Ascending aorta (tissue), 2 donors: ENCODE results near the gene KCNQ1OT1. TPM values are rescaled to one million over a fixed set of nuclear protein-coding genes. Genes with fewer than 3 reads are reported as not detected.

Source experiments
- DNase-seq, 2 donors: peaks; one replicate each; pipeline ENCODE4 v3.0.0-alpha.2; 2019; ENCODE audit warnings: low spot score in 2 of 2
- H3K27ac ChIP-seq, 2 donors: fragments of 200-600 bp; sonication (generic); one replicate each; pipeline ENCODE4 v1.5.1; 2016 to 2017; ENCODE audit warnings: mild to moderate bottlenecking in 1 of 2
- H3K27me3 ChIP-seq: fragments of 200-600 bp; sonication (generic); one replicate; pipeline ENCODE4 v1.5.1; 2017
- H3K36me3 ChIP-seq, 2 donors: fragments of 200-600 bp; sonication (generic); one replicate each; pipeline ENCODE4 v1.5.1; 2016
- H3K4me1 ChIP-seq, 2 donors: fragments of 200-600 bp; sonication (generic); one replicate each; pipeline ENCODE4 v1.5.1; 2016 to 2017; ENCODE audit warnings: mild to moderate bottlenecking in 1 of 2
- H3K4me3 ChIP-seq, 2 donors: fragments of 200-600 bp; sonication (generic); one replicate each; pipeline ENCODE4 v1.5.1; 2016 to 2017; ENCODE audit warnings: mild to moderate bottlenecking in 1 of 2
- H3K9me3 ChIP-seq, 2 donors: fragments of 200-600 bp; sonication (generic); one replicate each; pipeline ENCODE4 v1.5.1; 2016
- intact Hi-C: fragments of 100-400 bp; cut with DNase I; formaldehyde crosslinking; loops from one replicate; pipeline ENCODE4 v1.15.1; 2023
- total RNA-seq: library from RNA; depleted of rRNA; stranded (reverse); fragments of >200 nt; gene quantifications from one replicate; pipeline ENCODE4 v1.1.0, GENCODE V29; 2016
- TF ChIP-seq, protein P1 (sequence below), 3 experiments: fragments of 200-600 bp in 2 of 3; fragments of 450-650 bp in 1 of 3; sonication (generic) in 2 of 3; IDR thresholded peaks; one replicate each; pipeline ENCODE4 v1.5.1; 2016 to 2019; ENCODE audit warnings: antibody characterized with exemption in 3 of 3, mild to moderate bottlenecking in 1 of 3, moderate library complexity in 1 of 3

KCNQ1OT1 gene
- total RNA-seq, 1 donor from 2014 or later, result 1.5 TPM

DNA sequence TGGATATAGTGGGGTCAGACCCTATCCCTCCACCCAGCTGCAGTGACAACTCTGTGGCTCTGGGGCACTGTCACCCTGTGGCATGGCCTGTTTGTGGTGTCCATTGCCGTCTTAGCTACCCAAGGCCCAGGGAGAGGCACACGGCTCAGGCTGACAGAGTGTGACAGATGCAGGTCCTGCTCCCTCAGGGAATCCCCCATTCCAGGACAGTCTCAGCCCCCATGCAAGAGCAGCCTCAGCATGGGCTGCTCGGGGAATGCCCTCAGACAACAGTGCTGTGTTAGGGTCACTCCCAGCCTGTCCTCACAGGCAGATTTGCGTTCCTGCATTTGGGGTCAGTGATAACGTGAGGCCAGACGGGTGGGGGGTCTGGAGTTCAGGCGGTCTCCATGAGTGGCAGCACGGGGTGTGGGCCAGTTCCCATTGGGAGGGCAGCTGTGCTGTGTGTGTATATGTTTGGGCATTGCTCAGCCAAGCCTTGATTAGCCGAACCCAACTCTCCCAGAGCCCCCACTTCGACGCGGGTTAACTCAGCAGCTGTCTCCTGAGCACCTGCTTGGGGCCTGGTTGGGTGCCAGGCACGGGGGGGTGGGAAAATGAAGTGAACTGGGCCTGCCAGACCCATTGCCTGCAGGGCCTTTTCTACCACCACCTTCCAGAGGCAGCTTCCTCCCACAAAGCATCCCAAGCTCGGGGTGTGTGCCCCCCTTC, 5.3 kb upstream of the KCNQ1OT1 start:
- DNase-seq, result no peak
- Histone ChIP-seq H3K4me3 (no peak overlapping the region), H3K27ac (no peak overlapping the region), H3K36me3 (no peaks in the 10 kb centered on the region), H3K27me3 (no peaks in the 10 kb centered on the region), H3K4me1 (peaks cover 0 to 12% of the 10 kb centered on the region in 2 donors), H3K9me3 (no peaks in the 10 kb centered on the region)
- TF ChIP-seq, protein P1, sequence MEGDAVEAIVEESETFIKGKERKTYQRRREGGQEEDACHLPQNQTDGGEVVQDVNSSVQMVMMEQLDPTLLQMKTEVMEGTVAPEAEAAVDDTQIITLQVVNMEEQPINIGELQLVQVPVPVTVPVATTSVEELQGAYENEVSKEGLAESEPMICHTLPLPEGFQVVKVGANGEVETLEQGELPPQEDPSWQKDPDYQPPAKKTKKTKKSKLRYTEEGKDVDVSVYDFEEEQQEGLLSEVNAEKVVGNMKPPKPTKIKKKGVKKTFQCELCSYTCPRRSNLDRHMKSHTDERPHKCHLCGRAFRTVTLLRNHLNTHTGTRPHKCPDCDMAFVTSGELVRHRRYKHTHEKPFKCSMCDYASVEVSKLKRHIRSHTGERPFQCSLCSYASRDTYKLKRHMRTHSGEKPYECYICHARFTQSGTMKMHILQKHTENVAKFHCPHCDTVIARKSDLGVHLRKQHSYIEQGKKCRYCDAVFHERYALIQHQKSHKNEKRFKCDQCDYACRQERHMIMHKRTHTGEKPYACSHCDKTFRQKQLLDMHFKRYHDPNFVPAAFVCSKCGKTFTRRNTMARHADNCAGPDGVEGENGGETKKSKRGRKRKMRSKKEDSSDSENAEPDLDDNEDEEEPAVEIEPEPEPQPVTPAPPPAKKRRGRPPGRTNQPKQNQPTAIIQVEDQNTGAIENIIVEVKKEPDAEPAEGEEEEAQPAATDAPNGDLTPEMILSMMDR (IDR thresholded peaks at IDR 0.05), result no peak
- intact Hi-C loops, result no loop called here

DNA sequence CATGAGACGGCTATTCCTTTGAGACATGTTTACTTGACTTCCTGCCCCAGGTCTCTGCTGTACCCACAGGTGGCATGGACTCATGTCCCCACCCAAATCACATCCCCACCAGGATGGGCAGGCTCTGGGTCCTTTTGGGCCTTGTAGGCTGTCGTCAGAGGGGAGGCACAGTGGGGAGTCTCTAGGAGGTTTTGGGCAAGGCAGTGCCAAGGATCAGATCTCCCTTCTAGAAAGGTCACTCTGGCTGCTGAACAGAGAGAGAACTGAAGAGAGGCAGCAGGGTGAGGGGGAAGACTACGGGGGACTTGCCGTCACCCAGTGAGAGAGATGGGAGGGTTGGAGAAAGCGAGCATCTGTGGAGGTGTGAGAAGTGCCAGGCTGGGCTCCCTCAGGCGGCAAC, 4.6 kb upstream of the KCNQ1OT1 start:
- Histone ChIP-seq H3K36me3 (no peaks in the 10 kb centered on the region), H3K27me3 (no peaks in the 10 kb centered on the region), H3K4me3 (no peak overlapping the region), H3K27ac (no peak overlapping the region), H3K4me1 (peaks cover 0 to 12% of the 10 kb centered on the region in 2 donors), H3K9me3 (no peaks in the 10 kb centered on the region)
- TF ChIP-seq, protein P1 (IDR thresholded peaks at IDR 0.05), result no peak
- intact Hi-C loops, result no loop called here
- no peak for DNase-seq

DNA sequence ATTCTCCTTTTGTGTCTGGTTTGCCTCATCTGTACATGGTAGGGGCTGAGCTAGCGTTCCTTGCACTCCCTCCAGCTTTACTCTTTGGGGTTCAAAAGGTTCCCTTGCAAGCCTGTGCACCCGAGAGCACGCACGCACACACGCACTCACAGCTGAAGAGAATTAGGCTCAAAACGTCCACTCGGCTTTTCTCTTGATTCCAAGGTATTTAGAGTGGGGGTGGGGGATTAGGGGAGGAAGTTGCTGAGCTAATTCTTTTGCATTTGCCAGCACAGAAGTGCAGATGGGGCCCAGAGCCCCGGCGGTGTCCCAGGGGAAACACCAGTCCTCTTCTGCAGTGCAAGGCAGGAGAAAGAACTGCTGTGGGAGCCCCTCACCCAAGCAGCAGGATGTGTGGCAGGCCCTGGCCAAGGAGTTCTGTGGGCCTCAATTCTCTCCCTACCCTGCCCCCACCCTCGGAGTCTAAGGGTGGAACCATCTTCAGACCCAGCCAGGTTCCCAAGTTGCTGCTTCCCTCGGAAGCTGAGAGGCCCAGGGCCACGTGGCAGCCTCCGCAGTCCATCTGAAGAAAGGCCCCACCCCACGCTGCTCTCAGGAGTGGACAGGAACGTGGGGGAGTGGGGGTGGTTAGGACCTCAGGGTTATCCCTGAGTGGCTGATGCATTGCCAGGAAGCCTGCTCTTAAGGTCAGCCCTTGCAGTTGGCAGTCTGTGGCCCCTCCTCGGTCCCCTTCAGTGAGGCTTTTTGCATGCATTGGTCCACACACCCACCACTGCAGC, 3.8 kb upstream of the KCNQ1OT1 start:
- Histone ChIP-seq H3K27ac (no peak overlapping the region), H3K4me1 (peaks cover 0 to 7% of the 10 kb centered on the region in 2 donors), H3K27me3 (no peaks in the 10 kb centered on the region), H3K9me3 (no peaks in the 10 kb centered on the region), H3K36me3 (no peaks in the 10 kb centered on the region), H3K4me3 (no peak overlapping the region)
- TF ChIP-seq, protein P1 (IDR thresholded peaks at IDR 0.05), result no peak
- intact Hi-C loops, result no loop called here
- DNase-seq, result no peak

DNA sequence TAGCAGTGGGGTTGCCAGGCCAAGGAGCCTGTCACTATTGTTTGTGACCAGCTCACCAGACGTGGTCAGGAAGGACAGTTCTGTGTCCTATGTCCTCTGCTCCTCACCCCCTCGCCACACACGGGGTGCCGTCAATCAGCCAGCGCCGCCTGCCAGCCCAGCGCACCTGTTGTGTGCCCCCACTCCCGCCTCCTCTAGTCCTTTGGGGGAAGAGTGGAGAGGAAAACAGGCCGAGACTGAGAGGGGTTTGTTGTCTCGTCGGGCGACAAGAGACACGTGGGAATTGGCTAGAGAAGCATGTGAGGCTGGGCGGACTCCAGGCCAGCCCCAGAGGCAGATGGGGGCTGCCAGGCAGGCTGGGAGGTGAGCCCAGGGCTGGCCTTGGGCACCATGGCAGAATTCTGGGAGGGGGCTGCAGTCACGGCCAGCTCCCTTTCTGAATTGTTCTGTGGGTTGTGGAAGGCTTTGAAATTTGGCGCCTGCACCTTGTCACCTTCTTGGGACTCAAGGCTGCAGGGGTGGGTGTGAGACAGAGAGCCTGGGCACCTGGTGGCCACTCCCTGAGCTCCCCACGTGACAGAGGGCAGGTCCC, 3.1 kb upstream of the KCNQ1OT1 start:
- no peak overlapping the region for H3K27ac ChIP-seq
- H3K9me3 ChIP-seq, result no peaks in the 10 kb centered on the region
- intact Hi-C loops, result no loop called here
- TF ChIP-seq, protein P1 (IDR thresholded peaks at IDR 0.05), result no peak
- H3K4me1 ChIP-seq, result peaks cover 0 to 4% of the 10 kb centered on the region in 2 donors
- no peaks in the 10 kb centered on the region for H3K36me3 ChIP-seq
- H3K4me3 ChIP-seq, result no peak overlapping the region
- no peak for DNase-seq
- H3K27me3 ChIP-seq, result no peaks in the 10 kb centered on the region

DNA sequence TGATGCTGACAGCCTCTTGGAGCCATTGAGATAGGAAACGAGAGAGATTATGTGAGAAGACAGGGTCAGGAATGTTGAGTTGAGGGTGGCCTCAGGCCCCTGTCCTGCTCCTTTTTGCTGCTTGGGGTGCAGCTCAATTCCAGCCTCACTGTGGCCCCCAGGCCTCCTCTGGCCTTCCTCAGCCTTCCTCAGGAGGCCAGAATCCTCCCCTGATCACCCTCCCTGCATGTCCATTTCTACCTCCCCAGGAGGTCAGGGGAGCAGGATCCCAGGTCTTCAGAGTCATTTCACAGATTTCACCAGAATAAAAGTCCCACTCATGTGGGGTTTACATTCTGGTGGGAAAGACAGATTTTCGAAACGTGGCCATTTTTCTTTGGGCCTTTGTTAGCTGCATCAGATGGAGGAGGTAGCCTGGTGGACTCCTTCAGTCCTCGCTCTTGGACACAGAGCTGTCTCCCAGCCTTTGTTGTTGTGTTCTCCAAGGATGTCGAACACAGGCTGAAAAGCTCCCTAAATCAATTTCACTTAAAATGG, 2.2 kb upstream of the KCNQ1OT1 start:
- no peaks in the 10 kb centered on the region for H3K9me3 ChIP-seq
- H3K27me3 ChIP-seq, result no peaks in the 10 kb centered on the region
- H3K4me1 ChIP-seq, result peaks cover 0 to 4% of the 10 kb centered on the region in 2 donors
- H3K27ac ChIP-seq, result no peak overlapping the region
- no peaks in the 10 kb centered on the region for H3K36me3 ChIP-seq
- no peak overlapping the region for H3K4me3 ChIP-seq
- no peak for DNase-seq
- TF ChIP-seq, protein P1 (IDR thresholded peaks at IDR 0.05), result no peak
- intact Hi-C loops, result loop anchor here (2.0 kb wide), 1 partner anchor 77 kb away; no protein-coding TSS in a partner anchor
